Measurements from ENCODE around the gene NCKAP5.

Gene NCKAP5

DNA sequence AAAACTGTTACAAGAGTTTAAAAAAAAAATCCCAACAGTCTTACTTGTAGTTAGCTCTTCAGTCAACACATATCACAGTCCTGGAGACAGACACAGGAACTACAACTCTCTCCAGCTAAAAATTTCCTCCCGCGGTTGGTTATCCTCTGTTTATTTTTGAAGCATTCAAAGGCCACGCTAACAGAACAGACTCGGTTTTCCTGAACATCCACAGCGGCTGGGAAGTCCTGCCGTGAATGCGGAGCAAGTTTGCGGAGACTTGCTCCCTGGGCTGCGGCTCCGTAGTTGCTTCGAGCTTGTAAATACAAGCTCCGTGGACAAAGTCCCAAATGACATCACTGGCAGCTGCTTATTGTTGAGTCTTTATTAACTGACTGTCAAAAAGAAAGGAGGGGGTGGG lies at the start of gene NCKAP5:
TSS of gene NCKAP5 (minus strand) at position 292 of the 400 bp plus-strand sequence. CDS start 50,937 bp downstream, outside the sequence.
- DNase-seq (ENCODE audit: low spot score) = peak; percentile 28

DNA sequence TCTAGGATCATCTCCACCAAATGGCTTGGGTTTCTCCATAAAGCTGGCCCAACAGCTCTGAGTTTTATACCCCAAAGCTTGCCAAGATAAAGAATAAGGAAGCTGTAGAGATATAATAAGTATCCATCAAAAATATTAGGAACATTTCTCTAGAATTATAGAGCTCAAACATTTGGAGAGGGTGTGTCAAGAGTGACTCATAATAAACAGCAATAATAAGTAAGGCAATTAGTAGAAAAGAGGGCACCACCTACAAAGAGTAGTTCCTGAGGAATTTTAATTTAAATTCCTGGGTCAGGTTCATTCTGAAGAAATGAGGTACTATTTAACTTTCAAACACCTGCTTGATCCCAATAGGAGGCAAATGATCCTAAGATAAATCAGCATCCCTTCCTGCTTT lies 41.4 kb upstream of the NCKAP5 start:
- DNase-seq (ENCODE audit: low spot score) = no peak

DNA sequence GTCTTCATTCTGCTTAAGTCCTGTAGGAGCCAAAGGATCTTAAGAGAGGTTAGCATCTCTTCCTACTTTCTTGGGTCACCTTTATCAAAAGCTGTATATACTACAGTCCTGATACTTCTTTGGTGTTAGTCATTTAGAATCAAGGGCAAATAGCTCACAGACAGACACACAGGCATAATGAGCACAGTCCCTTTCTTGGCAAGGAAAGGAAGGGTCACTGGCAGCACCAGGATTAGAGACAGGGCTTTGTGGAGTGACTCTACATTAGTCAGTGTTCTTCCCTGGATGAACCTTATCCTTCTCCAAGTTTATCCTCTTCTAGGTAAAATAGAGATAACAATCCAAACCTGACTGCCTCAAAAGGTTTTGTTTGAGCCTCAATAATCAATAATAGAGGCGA lies 40.0 kb upstream of the NCKAP5 start:
- no peak for DNase-seq (ENCODE audit: low spot score)

DNA sequence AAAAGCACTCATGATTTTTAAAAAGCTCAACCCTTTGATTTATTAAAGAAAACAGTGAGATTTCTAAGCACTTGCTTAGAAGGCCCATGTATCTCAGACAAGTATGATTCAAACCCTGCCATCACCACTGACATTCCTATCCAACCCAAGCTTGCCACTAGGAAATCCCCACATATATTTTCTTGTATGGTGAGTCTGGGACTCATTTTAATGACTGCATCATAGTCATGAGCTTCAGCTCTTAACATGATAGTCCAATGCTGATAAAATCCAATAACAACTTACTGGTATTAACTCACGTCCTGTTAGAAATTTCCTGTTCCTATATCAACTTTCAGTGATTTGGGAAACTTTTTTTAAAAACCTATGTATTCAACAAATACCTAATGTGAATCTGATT lies 39.4 kb upstream of the NCKAP5 start:
- no peak for DNase-seq (ENCODE audit: low spot score)

DNA sequence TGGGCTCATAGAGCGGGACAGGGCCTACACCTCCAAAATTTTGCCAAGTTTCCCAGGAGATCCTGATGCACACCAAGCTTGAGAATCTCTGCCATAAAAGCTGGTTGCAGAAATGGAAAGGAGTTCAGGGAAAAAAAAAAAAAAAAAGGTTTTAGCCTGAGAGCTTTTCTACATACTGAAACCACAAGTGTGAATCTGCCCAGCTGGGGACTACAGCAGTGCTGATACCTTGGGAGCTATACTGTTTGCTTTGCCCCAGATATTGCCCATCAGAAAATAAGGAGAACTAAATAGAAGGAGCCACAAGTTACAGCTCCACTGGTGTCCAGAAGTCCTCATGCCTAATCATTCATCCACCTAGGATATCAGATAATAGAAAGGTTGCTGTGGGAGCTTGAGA lies 38.4 kb upstream of the NCKAP5 start:
- no peak for DNase-seq (ENCODE audit: low spot score)

DNA sequence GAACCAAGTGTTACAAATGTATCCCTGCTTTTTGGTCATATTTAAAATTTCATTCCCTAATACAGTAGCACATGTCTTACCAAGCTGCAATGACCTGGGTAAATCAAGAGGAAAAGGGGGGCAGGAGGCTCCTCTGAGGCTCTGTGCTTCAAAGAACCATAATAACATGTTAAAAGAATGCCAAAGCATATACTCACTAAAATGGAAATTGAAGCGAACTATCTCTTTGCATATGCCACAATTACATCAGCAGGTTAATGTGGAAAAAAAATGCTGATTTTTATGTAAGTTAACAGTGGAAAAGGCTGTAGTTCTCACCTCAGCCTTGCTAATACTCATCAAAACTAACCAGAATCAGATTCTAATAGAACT lies 37.5 kb upstream of the NCKAP5 start:
- DNase-seq (ENCODE audit: low spot score) = no peak

DNA sequence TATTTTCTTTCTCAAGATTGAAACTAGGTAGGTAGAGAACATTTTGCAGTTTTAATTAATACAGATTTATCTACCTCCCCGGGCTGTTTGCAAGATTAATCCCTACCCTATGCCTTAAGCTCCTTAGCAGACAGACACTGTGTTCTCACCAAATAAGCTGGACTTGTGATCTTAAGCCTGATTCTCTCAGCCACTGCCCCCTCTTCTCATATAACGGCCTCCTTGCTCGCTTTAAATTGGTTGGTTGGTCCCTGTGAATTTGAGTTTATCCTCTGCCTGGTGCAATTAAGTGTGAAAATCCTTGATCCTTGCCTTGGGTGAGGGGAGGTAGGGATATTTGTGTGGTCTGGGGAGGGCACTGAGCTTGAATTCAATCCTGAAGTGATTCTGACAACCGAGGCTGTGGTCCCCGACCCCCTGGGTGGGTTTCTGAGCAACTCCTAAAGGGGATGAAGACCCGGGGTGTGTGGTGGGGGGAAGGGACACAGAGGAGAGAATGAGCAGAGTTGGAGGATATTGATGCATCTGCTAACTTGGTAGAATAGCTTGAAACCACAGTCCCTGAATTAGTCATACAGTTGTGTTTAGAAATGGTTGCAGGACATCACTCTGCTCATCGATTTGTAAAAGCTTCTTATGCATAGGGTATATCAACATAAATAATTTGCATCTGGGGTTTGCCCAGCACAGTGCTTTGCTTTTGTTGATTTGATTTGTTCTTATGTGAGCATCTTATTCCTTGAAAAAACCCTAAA lies 36.9 kb upstream of the NCKAP5 start:
- no peak for DNase-seq (ENCODE audit: low spot score)

DNA sequence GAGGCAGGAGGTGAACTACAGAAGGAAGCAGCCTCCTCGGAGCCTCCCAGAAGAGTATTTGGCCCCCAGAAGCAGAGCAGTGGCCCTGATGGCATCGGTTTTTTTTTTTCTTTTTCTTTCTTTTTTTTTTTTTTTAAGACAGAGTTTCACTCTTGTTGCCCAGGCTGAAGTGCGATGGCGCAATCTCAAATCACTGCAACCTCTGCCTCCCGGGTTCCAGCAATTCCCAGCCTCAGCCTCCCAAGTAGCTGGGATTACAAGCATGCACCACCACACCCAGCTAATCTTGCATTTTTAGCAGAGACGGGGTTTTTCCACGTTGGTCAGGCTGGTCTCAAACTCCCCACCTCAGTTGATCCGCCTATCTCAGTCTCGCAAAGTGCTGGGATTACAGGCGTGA lies 34.8 kb upstream of the NCKAP5 start:
- DNase-seq (ENCODE audit: low spot score) = no peak

DNA sequence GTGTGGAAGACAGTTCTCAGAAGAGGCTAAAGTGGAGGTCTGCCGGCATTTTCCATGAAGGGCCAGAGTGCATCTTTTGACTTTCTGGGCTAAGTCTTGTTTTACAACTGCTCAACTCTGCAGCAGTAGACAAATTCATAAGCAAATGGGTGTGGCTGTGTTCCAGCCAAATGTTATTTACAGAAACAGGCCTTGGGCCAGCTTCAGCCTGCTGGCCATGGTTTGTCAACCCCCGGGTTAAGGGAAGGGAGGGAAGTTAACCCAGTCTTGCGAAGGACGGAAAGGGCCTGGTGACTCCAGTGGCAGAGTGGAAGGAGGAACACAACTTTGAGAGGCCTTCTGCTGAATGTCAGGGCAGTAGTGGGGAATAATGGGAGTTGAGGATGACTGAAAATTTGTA lies 34.3 kb upstream of the NCKAP5 start:
- DNase-seq (ENCODE audit: low spot score) = no peak

DNA sequence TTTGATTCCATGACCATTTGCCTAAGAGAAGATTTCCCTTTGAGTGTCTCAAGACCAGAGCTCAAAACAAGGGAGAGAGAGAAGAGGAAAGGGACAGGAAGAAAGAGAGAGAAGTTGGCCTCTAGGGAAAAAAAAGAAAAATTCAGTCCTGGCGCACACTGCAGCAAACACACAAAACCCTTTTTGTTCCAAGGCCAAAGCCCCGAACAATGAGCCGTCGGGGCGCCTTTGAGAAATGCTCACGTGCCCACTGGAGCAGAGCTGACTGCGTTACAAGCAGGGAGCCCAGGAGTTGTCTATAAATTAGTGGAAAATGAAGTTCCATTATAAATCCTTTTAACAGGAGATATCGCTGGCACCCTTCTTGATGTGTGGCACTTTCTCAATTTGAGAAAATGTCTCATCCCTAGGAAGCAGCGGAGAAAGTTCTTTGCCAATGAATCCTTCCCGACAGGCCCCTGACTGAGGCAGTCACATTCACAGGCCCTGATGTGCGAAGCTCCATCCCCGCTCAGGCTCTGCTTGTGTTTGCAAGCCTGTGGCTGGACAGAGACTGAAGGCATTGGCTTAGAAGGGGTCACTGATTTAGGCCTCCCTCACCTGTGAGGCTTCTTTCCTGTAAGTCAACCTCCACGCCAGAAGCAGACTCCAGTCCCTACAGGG lies 32.1 kb upstream of the NCKAP5 start:
- no peak for DNase-seq (ENCODE audit: low spot score)

DNA sequence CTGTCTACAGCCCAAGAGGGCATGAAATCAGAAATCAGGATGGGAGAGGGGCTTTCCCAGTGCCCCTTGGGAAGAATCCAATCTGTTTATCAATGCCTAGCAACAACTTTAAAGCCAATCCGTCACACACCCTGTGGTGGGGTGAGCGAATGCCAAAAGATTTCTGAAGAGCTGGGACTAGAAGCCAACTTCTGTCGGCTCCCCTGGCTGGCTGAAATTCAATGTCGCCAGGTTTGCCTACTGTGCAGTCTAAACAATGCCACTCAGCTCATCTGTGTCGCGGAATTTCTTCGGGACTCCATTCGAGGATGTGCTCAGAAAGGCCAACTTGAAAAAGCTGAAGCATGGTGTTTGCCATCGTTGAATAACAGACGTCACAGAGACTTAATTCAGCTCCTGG lies 31.5 kb upstream of the NCKAP5 start:
- DNase-seq (ENCODE audit: low spot score) = no peak

DNA sequence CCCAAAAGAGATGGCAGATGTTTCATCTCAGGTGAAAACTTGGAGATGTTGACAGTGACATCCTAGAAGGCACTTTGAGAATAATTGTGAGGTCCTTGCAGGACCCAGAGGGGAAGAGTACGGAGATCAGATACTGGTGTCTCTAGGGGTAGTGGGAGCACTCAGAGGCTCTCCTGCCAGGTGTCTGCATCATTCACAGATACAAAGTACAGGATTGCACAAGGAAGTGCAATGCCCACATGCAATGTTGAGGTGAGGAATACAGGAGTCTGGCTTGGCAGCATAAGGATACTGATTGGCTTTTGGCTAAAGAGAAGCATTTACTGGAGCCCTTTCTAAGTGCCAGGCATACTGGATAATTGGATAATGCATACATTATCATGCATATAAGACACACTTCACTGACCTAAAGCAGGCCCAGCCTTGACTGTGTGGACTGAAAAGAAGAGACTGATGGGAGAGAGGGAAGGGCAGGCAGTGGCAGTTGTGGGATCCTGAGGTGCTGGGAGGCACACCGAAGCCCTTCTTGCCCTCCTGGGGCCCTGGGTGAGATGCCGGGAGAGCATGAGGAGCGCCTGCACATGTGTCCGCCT lies 31.0 kb upstream of the NCKAP5 start:
- no peak for DNase-seq (ENCODE audit: low spot score)

DNA sequence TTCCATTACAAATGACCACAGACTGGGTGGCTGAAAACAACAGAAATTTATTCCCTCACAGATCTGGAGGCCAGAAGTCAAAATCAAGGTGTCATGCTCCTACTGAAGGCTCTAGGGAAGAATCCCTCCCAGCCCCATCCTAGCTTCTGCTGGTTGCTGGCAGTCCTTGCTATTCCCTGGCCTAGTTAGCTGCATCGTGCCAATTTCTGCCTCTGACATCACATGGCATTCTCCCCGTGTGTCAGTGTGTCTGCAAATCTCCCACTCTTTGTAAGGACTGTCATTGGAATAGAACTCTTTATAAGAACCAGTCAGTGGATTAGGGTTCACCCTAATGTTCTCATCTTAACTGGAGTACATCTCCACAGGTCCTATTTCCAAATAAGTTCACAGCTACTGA lies 30.5 kb upstream of the NCKAP5 start:
- DNase-seq (ENCODE audit: low spot score) = no peak

DNA sequence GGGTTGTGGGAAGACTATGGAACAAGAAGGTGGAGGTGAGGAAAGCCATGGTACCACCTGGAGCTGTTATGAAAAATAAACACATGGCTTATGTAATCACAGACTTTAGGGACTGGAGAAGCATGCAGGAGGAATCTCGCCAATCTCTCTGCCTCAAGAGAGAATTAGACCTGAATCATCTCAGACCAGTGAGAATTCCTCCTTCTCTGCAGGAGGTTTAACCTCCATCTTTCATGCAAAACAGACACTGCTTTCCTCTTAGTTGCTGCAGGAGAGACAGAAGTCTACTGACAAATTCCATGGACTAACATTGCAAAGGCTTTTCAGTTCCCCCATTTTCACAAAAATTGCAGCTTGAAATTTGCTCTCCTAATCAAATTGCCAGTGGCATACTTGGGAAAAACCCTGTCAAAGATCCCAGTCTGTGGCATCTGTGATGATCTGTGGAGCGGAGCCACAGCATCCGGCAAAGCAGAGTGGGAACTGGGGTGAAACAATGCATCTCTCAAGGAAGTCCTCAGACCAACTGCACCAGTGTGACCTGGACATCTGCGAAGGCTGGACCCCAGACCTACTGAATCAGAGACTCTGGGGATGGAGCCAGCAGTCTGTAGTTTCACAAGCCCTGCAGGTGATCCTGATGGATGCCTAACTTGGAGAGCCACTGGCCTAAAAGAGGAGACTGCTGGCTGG lies 28.6 kb upstream of the NCKAP5 start:
- DNase-seq (ENCODE audit: low spot score) = no peak

DNA sequence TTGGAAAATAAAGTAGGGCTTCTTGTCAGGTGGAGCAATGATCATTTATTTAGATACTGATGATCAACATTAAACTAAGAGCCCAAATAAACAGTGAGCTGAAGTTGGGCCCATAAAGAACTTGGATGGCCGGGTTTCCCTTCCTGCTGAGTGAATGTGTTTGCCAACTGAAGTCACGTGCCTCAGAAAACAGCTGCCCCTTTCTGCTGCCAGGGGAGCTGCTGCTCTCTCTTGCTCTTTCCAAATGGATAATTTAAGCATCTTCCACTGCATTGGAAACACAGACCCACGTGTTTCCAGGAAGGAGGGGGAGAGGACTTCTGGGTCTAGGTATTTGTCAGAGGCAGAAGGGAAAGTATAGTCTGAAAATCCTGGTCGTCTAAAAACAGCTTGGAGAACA lies 22.9 kb upstream of the NCKAP5 start:
- no peak for DNase-seq (ENCODE audit: low spot score)

DNA sequence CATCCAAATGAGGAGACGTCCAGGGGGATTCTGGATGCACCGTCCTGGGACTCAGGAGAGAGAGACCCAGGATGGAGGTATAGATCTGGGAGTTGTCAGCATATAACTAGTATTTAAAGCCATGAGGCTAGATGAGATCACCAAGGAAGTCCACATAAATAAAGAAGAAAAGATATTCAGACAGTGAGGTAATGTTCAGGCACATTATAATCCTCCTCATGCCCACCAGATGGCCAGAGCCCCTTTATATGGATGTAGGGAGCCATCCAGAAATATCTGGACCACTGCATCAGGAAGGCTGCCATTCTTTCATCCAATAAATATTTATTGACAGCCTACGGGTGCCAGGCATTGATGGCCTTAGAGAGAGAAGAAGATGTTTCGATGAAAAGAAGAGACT lies 21.2 kb upstream of the NCKAP5 start:
- no peak for DNase-seq (ENCODE audit: low spot score)

DNA sequence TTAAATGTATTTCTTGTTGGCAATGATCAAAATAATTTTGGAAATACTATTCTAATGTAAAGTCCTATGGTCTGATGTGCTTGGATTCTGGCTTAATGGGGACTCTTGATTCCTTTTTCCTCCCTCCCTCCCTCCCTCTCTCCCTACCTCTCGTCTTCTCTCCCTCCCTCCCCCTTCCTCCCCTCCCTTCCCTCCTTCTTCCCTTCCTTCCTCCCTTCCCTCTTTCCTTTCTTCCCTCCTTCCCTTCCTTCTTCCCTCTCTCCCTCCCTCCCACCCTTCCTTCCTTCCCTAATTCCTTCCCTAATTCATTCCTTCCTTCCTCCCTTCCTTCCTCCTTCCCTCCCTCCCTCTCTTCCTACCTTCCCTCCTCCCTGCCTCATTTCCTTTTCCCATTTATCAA lies 19.9 kb upstream of the NCKAP5 start:
- DNase-seq (ENCODE audit: low spot score) = no peak

DNA sequence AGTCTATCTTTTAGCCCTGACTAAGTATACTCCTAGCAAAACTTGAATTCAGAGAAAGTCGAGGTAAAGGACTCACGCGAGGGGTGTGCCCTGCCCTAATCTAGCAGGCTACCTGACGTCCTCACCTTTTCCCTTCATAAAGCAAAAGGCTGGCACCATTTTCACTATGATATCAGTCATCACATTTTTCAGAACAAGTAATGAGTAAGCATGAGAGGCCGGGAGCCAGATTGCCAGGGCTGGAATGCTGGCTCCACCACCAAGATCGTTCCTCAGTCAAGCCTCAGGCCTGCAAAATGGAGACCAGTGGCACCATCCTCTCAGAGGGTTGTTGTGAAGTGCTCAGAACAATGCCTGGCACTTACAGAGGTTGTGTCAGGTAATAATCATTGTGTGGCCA lies 18.7 kb upstream of the NCKAP5 start:
- DNase-seq (ENCODE audit: low spot score) = no peak

DNA sequence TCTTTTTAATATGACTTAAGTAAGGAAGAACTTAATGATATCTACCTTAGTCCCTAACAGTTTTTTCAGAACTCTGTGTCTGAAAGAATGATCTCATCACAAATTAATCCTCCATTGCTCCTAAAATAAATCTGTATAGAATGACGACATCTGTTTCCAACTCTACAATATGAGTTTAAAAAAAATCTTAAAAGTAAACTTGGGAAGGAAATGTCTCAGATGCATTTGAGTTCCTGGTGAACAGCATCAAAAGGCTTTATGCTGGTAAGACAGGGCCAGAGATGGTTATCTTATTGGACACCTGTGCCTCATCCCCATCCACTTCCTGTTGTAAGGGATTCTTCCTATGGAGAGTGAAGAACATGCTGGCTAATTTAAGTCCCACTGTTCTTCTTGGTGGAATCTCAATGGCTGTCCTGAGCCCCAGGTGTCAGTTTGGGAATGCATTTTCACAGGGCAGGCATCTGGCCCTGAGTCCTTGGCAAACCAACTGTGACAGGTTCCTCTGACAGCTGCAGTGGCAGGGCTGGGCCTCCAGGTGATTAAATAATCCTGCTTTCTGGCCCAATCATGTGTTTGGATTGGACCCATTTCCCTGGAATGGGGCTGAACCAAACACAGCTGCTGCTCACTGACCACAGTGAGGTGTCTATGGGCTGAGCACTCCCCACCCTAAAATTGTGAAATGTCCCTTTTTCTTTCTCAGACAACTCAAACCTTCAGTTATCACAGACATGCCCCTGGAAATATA lies 12.9 kb upstream of the NCKAP5 start:
- DNase-seq (ENCODE audit: low spot score) = no peak

DNA sequence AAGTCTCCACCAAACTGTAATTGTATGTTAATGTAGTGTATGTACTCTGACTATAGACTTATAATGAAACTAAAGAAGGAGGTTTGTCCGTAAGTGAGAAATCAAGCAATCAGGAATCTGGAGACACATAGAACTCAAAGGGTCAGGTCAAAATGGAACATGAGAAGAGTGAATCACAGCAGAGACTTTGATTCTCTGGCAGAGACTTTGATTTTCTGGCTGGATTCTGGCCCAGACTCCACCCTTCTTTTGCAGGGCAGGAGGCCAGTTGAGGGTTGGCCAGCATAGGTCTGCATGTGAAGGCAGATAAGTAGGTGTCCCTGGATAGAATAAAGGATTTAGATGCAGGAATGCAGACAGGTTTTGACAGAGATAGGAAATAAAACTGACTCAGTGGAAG lies 11.0 kb upstream of the NCKAP5 start:
- DNase-seq (ENCODE audit: low spot score) = no peak

DNA sequence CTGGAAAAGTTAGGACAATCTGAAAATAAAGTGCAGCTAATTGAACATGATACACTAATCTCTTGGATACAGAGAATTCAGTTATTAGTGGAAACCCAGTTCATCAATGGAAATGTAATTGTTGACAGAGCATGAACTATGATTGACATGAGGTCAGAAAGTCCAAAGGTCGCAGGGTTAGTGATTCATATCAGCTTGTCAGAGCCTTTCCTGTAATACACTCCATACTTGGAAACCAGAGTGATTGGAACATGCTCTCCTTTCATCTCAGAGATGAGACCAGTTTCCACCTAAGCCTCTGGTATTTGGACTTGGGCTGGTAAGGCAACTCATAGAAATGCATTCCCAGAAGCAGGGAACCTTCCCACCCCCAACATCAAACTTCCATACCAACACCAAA lies 8.5 kb upstream of the NCKAP5 start:
- no peak for DNase-seq (ENCODE audit: low spot score)

DNA sequence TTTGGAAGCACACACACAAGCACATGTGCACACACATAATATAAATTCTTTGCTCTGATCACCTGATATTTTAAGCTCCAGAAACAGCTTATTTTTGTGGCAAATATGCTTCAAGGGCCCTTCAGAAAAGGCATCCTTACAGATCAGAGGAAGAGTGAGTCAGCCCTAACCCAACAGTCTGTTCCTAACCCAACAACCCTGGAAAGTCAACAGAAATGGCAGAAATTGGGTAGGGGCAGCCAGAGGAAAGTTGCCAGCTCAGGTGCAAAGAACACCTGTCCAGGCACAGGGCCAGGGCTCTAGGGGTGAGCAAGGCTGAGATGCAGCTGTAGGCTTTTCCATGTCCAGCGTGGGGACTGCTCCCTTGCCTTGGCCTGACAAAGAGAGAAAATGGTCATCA lies 6.4 kb upstream of the NCKAP5 start:
- DNase-seq (ENCODE audit: low spot score) = no peak

Measured in HuH-7.5 (cell line).